NCI-H524 (cell line): ENCODE results near the gene ANKRD40CL.

Experiments used
- DNase-seq, 2 experiments: peaks; one replicate each; lab custom pipeline; 2025; lab: John Stamatoyannopoulos, UW

ANKRD40CL gene

DNA sequence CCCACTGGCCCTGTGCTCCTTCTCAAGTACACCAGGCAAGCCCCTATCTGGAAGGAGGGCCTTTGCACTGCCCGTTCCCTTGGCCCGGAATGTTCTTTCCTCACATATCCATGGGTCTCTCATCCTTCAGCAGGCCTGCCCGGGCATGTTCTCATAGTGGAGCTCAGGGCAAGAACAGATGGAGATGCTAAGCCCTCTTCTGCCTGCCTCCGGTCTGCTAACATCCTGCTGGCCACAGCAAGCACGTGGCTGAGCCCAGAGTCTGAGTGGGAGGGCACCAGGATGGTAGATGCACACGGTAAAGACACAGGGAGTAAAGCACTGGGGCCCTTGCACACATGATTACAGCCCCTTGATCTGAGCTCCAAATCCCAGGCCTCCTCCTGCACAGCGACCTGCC, 19.8 kb upstream of the ANKRD40CL start:
- peak; percentile 88 to 97 for DNase-seq

GRCh38 chr17:50785946-50786570, 18.7 kb upstream of the ANKRD40CL start:
- no peak for DNase-seq

DNA sequence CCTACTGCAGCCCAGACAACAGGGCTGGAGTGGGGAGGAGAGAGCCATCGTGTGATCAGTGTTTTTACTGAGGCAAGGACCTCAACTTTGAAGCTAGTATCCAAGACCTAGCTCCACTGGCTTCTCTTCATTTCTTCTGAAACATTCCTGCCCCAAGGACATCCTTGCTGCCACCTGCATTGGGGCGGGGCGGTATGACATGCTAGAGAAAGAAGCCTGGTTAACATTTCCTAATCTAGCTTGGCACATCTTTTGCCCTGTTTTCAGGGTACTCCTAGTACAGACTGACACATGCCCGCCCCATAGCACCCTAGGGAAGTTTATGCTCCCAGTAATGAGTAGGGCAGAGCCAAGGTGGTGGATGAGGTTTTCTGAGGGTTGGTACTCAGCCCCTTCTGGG, 17.8 kb upstream of the ANKRD40CL start:
- DNase-seq = no peak

- no peak for DNase-seq
Observed at GRCh38 chr17:50783905-50784304, 16.6 kb upstream of the ANKRD40CL start.

DNA sequence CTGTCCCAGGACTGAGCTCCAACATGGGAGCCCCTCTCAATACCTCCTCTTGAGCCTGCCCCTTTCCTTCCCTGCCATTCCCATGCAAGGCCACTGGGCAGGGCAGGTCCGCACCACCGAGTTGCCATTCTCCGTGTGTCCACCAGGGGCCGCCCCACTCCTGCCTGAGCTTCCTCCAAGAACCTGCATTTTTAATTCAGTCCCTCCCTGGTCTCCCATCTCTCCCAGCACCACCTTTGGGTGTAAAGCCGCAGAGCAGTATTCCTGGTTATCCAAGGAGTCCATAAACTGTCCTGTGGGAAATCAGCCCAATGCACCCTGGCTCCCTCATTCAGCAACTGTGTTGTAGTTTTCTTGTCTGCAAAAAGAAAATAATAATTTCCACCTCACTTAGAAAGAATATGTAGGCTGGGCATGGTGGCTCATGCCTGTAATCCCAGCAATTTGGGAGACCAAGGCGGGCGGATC, 15.9 kb upstream of the ANKRD40CL start:
- peak; percentile 82 to 89 for DNase-seq

DNA sequence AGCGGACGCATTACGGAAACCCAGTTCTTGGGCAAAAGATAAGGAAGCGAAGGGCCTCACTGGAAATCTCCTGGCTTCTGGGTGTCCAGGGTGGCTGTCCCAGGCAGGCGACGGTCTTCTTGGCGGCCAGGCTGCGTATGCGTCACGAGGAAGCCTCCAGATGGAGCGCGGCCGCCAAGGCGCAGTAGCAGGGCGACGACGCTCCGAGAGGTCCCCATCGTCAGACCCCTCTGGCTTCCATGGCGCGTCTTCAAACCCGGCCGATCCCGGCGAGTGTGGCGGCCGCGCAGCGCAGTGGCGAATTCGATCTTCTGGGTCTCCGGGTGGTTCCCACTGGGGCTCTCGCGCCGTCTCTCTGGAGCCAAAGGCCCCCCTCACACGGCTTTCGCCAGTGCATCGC, 13.8 kb upstream of the ANKRD40CL start:
- no peak for DNase-seq

- DNase-seq = no peak
Observed at GRCh38 chr17:50779747-50780353, 12.5 kb upstream of the ANKRD40CL start.

- no peak for DNase-seq
Observed at GRCh38 chr17:50778988-50779387, 11.7 kb upstream of the ANKRD40CL start.

- DNase-seq = no peak
Observed at GRCh38 chr17:50778471-50778870, 11.2 kb upstream of the ANKRD40CL start.

DNA sequence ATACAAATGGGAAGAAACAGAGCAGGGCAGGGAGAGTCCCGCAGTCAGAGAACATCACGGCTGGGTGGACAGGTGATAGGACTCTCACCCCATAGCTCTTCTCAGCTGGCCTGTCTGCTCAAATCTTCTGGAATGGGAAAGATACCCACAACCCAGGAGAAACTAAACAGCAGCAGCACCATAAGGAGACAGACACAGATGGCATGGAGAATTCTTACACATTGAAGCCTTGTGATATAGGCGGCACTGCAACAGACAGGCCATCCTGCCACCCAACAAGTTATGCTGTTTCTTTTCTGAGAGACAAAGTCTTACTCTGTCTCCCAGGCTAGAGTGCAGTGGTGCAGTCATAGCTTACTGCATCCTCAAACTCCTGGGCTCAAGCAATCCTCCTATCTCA, 8.6 kb upstream of the ANKRD40CL start:
- DNase-seq = no peak

DNA sequence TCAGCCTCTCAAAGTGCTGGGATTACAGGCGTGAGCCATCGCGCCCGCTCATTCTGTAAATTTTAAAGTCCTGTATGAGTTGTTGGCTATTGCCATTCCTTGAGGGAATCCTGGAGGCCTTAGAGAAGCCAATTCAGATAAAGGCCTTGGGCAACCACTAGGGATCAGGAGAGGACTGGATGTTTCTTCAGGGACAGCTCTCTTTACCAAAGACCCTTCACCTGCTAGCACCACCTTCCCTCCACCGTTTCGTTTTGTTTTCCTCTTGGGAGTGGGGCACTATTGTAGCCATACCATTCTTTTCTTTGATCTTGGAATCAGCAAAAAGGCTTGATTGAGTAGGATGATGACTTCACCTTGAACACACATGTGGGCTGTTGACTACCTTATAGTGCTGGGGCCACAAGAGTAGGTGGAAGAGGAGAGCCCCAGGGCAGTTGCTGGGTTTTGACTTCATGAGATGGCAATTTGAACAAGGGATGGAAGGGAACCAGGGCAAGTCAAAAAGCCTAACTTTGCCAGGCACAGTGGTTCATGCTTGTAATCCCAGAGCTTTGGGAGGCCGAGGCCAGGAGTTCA, 7.0 kb upstream of the ANKRD40CL start:
- DNase-seq = no peak

- DNase-seq = no peak
Observed at GRCh38 chr17:50771991-50772785, 4.9 kb upstream of the ANKRD40CL start.

DNA sequence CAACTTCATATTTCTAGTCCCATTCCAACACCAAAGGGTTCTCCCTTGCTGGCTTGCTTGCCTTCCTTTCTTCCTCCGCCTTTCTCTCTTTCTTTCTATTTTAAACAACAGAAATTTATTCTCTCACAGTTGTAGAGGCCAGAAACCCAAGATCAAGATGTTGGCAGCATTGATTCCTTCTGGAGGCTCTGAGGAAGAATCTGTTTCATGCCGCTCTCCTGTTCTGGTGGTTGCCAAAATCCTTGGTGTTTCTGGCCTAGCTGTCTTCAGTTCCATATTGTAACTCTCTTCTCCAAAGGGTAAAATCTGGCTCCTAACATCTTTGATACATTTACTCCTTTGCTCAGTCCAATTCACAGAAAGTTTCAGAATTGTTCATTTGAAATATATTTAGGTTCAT, 3.0 kb upstream of the ANKRD40CL start:
- DNase-seq = no peak

DNA sequence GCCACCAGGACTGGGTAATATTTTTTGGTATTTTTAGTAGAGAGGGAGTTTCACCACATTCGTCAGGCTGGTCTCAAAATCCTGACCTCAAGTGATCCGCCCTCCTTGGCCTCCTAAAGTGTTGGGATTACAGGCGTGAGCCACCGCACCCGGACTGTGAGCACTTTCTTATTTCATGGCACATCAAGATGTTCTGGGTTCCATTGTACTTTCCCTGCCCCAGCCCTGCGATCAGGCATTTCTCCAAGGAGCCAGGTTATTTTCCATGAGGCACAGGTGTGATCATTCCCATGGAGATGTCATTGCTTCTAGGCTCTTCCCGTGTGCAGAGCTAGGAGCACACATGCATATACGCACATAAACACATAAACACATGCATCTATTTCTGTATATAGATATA, 2.6 kb upstream of the ANKRD40CL start:
- no peak for DNase-seq

DNA sequence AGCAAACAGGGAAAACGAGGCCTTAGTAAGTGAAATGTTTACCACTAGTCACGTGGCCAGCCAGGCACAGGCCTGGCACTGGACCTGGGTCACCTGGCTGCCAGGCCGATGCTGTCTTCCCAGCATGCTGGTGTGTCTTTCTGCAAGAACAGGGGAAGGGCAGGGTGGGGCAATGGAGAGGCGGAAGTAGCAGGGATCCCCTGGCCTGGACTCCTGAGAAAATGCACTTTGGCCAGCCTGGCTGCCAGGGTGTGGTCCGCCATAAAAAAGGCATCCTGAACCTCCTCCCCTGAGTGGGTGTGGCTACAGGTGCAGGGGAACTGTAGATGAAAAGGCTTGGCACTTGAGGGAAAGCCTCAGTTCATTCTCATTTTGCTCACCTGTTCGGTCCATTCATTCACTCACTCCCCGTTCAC, 1.0 kb upstream of the ANKRD40CL start:
- no peak for DNase-seq

GRCh38 chr17:50767030-50767429, 288 bp downstream of the ANKRD40CL start:
- DNase-seq = no peak

- DNase-seq = no peak
Observed at GRCh38 chr17:50766222-50767023, 895 bp downstream of the ANKRD40CL start.

- DNase-seq = no peak
Observed at GRCh38 chr17:50765454-50766221, 1.7 kb downstream of the ANKRD40CL start.

GRCh38 chr17:50764734-50765149, 2.6 kb downstream of the ANKRD40CL start:
- no peak for DNase-seq

DNA sequence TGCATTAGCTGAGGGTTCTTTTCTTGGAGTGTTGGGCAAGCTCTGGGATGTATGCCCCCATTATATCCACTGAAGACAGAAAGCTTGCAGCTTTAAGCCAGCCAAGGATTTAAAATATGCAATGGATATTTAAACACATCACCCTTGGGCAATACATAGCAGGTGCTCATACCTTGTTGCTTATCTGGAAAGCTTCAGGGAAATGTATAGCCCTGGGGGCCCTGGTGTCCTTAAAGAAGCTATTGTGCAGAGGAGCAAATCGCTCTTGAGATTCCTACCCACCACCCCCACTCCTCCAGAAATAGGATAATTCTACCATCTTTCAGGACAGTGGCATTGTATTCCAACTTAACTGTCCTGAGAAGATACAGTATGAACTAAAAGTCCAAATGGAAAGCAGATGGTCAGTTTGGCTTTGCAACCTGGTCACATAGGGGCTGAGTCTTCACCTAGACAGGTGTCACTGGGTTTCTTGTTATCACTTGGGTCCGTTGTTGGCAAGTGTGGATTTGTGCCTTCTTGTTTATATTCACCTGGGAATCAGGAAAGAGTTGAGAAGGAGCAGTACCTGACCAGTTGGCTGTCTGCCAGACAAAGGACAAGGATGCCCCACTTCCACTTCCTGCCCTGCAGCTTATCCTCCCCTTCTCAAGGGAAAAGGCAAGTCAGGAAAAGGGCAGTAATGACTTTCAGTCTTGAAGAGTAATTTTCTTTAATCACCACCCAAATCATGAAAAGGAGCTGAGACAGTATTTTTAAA, 3.4 kb downstream of the ANKRD40CL start:
- DNase-seq = no peak
